K562 (cell line): ENCODE measurements around the gene UBE2M. TPM values are rescaled to one million over a fixed set of nuclear protein-coding genes. Genes with fewer than 3 reads are reported as not detected.
A peak's percentile ranks its signal among the peaks of the same experiment; 100 is the strongest.

Experiments
- CBX3 ChIP-seq, 2 experiments: IDR thresholded peaks; 1 replicate in 1 of 2; 2 replicates in 1 of 2; pipeline ENCODE4 v1.6.1; 2012; ENCODE audit warnings: inconsistent platforms in 2 of 2, low read length in 2 of 2, borderline replicate concordance in 1 of 2, control low read depth in 1 of 2
- DDX20 ChIP-seq: fragments of 450-650 bp; IDR thresholded peaks from 2 replicates; pipeline ENCODE4 v1.6.1; 2016; ENCODE audit warnings: missing genetic modification characterization, low read depth, mild to moderate bottlenecking, missing compliant biosample characterization, moderate library complexity
- DPF2 ChIP-seq: fragments of 450-650 bp; IDR thresholded peaks from 2 replicates; pipeline ENCODE4 v1.6.1; 2016
- ETV6 ChIP-seq, 3 experiments: fragments of 150-350 bp in 1 of 3; sonication (generic) in 1 of 3; formaldehyde crosslinking in 1 of 3; IDR thresholded peaks; 2 replicates each; pipeline versions ENCODE4 v1.6.1 to v1.8.0; 2014 to 2022; ENCODE audit warnings: borderline replicate concordance in 2 of 3, low read depth in 2 of 3, antibody characterized with exemption in 1 of 3, low read length in 1 of 3, mild to moderate bottlenecking in 1 of 3, missing genetic modification reagents in 1 of 3
- HDAC1 ChIP-seq, 2 experiments: fragments of 450-650 bp; IDR thresholded peaks; 2 replicates each; pipeline ENCODE4 v1.6.1; 2016 to 2017; ENCODE audit warnings: inconsistent platforms in 1 of 2, mild to moderate bottlenecking in 1 of 2, moderate library complexity in 1 of 2
- MAFG ChIP-seq: fragments of 450-650 bp; conservative IDR thresholded peaks from 2 replicates; pipeline ENCODE4 v1.6.1; 2016; ENCODE audit warnings: missing genetic modification characterization, missing compliant biosample characterization
- NFIX ChIP-seq: fragments of 250-450 bp; sonication (Bioruptor Pico); IDR thresholded peaks from 2 replicates; pipeline ENCODE4 v1.4.0; 2020; ENCODE audit warnings: low read depth, mild to moderate bottlenecking, moderate library complexity
- NR0B1 ChIP-seq: fragments of 450-650 bp; IDR thresholded peaks from one replicate; pipeline ENCODE4 v1.6.1; 2018; ENCODE audit warnings: mild to moderate bottlenecking, moderate library complexity; ENCODE audit not compliant: partially characterized antibody
- POLR2B ChIP-seq: fragments of 450-650 bp; IDR thresholded peaks from 2 replicates; pipeline ENCODE4 v1.6.1; 2018; ENCODE audit warnings: low read depth; ENCODE audit not compliant: partially characterized antibody
- STAT6 ChIP-seq: sonication (generic); formaldehyde crosslinking; IDR thresholded peaks from 2 replicates; pipeline ENCODE4 v1.8.1; 2023; ENCODE audit warnings: mild to moderate bottlenecking, missing genetic modification reagents
- TEAD2 ChIP-seq: fragments of 450-650 bp; IDR thresholded peaks from 2 replicates; pipeline ENCODE4 v1.6.1; 2016; ENCODE audit warnings: missing genetic modification characterization, control low read depth, missing compliant biosample characterization
- YBX1 ChIP-seq: fragments of 450-650 bp; IDR thresholded peaks from 2 replicates; pipeline ENCODE4 v1.7.1; 2016; ENCODE audit warnings: mild to moderate bottlenecking
- ZBTB11 ChIP-seq, 3 experiments: fragments of 200-800 bp in 1 of 3; fragments of 250-450 bp in 1 of 3; fragments of 450-650 bp in 1 of 3; sonication (Bioruptor Pico) in 1 of 3; sonication (Bioruptor generic) in 1 of 3; formaldehyde crosslinking in 1 of 3; IDR thresholded peaks; 2 replicates each; pipeline versions ENCODE4 v1.6.1 to v1.8.0; 2016 to 2022; ENCODE audit warnings: mild to moderate bottlenecking in 2 of 3, missing genetic modification characterization in 2 of 3, missing compliant biosample characterization in 1 of 3, moderate library complexity in 1 of 3
- ZNF23 ChIP-seq: fragments of 250-450 bp; sonication (Bioruptor Pico); IDR thresholded peaks from 2 replicates; pipeline ENCODE4 v1.4.0; 2020; ENCODE audit warnings: mild to moderate bottlenecking
- polyA plus RNA-seq, 8 experiments: library from polyadenylated mRNA; depleted of rRNA in 4 of 8; stranded (reverse) in 5 of 8; unstranded in 3 of 8; fragments of >200 nt; fragmentation: Nextera tagmentation in 2 of 8; fragmentation: Illumina TruSeq in 1 of 8; extraction: Ambion mirVana in 2 of 8; extraction: Trizol in 1 of 8; gene quantifications; 2 replicates each; pipeline versions ENCODE4 v1.2.1 to v1.2.3, GENCODE V29; 2011 to 2014; ENCODE audit warnings: inconsistent platforms in 1 of 8, missing spikeins in 1 of 8
- total RNA-seq, 7 experiments: library from RNA; depleted of rRNA in 6 of 7; stranded (reverse); fragments of >200 nt in 6 of 7; fragmentation: Illumina TruSeq in 2 of 7; extraction: Trizol in 2 of 7; gene quantifications; 2 replicates each; pipeline versions ENCODE4 v1.2.1 to v1.2.3, GENCODE V29; 2011 to 2021; ENCODE audit warnings: low replicate concordance in 1 of 7
- TF ChIP-seq, protein P1 (sequence below): fragments of 250-450 bp; sonication (Bioruptor Pico); IDR thresholded peaks from 2 replicates; pipeline ENCODE4 v1.9.0; 2021; ENCODE audit warnings: mild to moderate bottlenecking
- TF ChIP-seq, protein P2 (sequence below): fragments of 450-650 bp; IDR thresholded peaks from 2 replicates; pipeline ENCODE4 v1.6.1; 2017; ENCODE audit warnings: antibody characterized with exemption

The UBE2M gene
- total and polyA plus RNA-seq, 9 of the 15 experiments (the other 6 are each of a cell fraction or from before 2014, with no cell fraction given), result 0.92 to 163 (median 85.7) TPM

GRCh38 chr19:58559275-58560006 is 1.0 kb upstream of the UBE2M start (continued):
- TF ChIP-seq NFIX (CRISPR knock-in tag) (no peak), TEAD2 (no peak), ETV6 (IDR thresholded peaks at IDR 0.05; ENCODE audit: borderline replicate concordance in 1 of 2, low read depth in 2 of 2, low read length in 1 of 2) (peak in 1 of 2 experiments; percentile 48; a peak in 1 of 4 replicates), ETV6 (CRISPR knock-in tag; IDR thresholded peaks at IDR 0.05; ENCODE audit: borderline replicate concordance) (no peak), HDAC1 (IDR thresholded peaks at IDR 0.05) (peak in 1 of 2 experiments; percentile 92; a peak in 2 of 4 replicates), DPF2 (no peak; the same call in none of the 2 replicates), STAT6 (CRISPR knock-in tag) (no peak), DDX20 (no peak), ZNF23 (CRISPR knock-in tag) (no peak), MAFG (no peak), YBX1 (no peak), ZBTB11 (CRISPR knock-in tag; IDR thresholded peaks at IDR 0.05) (peak; percentile 25 to 96 (median 41); a peak in 5 of 6 replicates), CBX3 (IDR thresholded peaks at IDR 0.05; ENCODE audit: borderline replicate concordance in 1 of 2, low read length in 2 of 2) (peak in 1 of 2 experiments; percentile 92; a peak in 2 of 3 replicates), NR0B1 (no peak), POLR2B (peak; percentile 91)
- TF ChIP-seq, protein P1, sequence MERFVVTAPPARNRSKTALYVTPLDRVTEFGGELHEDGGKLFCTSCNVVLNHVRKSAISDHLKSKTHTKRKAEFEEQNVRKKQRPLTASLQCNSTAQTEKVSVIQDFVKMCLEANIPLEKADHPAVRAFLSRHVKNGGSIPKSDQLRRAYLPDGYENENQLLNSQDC (CRISPR knock-in tag), result no peak
- TF ChIP-seq, protein P2, sequence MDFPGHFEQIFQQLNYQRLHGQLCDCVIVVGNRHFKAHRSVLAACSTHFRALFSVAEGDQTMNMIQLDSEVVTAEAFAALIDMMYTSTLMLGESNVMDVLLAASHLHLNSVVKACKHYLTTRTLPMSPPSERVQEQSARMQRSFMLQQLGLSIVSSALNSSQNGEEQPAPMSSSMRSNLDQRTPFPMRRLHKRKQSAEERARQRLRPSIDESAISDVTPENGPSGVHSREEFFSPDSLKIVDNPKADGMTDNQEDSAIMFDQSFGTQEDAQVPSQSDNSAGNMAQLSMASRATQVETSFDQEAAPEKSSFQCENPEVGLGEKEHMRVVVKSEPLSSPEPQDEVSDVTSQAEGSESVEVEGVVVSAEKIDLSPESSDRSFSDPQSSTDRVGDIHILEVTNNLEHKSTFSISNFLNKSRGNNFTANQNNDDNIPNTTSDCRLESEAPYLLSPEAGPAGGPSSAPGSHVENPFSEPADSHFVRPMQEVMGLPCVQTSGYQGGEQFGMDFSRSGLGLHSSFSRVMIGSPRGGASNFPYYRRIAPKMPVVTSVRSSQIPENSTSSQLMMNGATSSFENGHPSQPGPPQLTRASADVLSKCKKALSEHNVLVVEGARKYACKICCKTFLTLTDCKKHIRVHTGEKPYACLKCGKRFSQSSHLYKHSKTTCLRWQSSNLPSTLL, result no peak
